ENCODE results near the gene BMPR1A. TPM values are rescaled to one million over a fixed set of nuclear protein-coding genes. Genes with fewer than 3 reads are reported as not detected.

BMPR1A gene
- total RNA-seq, 2 donors from 2014 or later: 53.9 to 58.1 TPM

GRCh38 chr10:86795353-86795752 lies 38.9 kb downstream of the BMPR1A start:
- WGBS: 23% methylated on average over 3 of the region's 3 CpGs
- no peak for DNase-seq (ENCODE audit: low spot score)
- Histone ChIP-seq H3K4me1 (replicated peaks) (no peaks in the 10 kb centered on the region), H3K9me3 (no peaks in the 10 kb centered on the region), H3K27ac (no peak overlapping the region), H3K36me3 (no peaks in the 10 kb centered on the region), H3K27me3 (replicated peaks; ENCODE audit: insufficient read depth) (no peaks in the 10 kb centered on the region), H3K4me3 (no peak overlapping the region)
- TF ChIP-seq POLR2A (IDR thresholded peaks at IDR 0.05) (no peak), POLR2AphosphoS5 (IDR thresholded peaks at IDR 0.05) (peak; percentile 13)
- intact Hi-C loops (cut with DNase I): loop anchor here (5.0 kb wide), 1 partner anchor 38 kb away; the partner anchor contains the start of gene BMPR1A

GRCh38 chr10:86798025-86798424 lies 41.6 kb downstream of the BMPR1A start:
- H3K4me1 ChIP-seq (replicated peaks): no peaks in the 10 kb centered on the region
- H3K9me3 ChIP-seq: no peaks in the 10 kb centered on the region
- intact Hi-C loops (cut with DNase I): loop anchor here (5.0 kb wide), 1 partner anchor 41 kb away; the partner anchor contains the start of gene BMPR1A
- no peak overlapping the region for H3K27ac ChIP-seq
- no peaks in the 10 kb centered on the region for H3K27me3 ChIP-seq (replicated peaks; ENCODE audit: insufficient read depth)
- DNase-seq (ENCODE audit: low spot score): no peak
- TF ChIP-seq POLR2AphosphoS5 (IDR thresholded peaks at IDR 0.05) (no peak), POLR2A (IDR thresholded peaks at IDR 0.05) (no peak), CTCF (IDR thresholded peaks at IDR 0.05) (no peak)
- H3K4me3 ChIP-seq: no peak overlapping the region
- H3K36me3 ChIP-seq: no peaks in the 10 kb centered on the region
- WGBS: 29% methylated on average over 1 of the region's 1 CpG

- intact Hi-C loops (cut with DNase I): loop anchor here (5.0 kb wide), 1 partner anchor 41 kb away; the partner anchor contains the start of gene BMPR1A
Measured at GRCh38 chr10:86798611-86799010, 42.2 kb downstream of the BMPR1A start.

GRCh38 chr10:86799188-86799845 lies 42.9 kb downstream of the BMPR1A start:
- no peak for DNase-seq (ENCODE audit: low spot score)
- TF ChIP-seq POLR2A (IDR thresholded peaks at IDR 0.05): no peak
- no peak for TF ChIP-seq POLR2AphosphoS5 (IDR thresholded peaks at IDR 0.05)
- no peak for TF ChIP-seq CTCF (IDR thresholded peaks at IDR 0.05)
- WGBS: 79% methylated on average over 8 of the region's 8 CpGs
- no peak overlapping the region for H3K27ac ChIP-seq
- no peaks in the 10 kb centered on the region for H3K4me1 ChIP-seq (replicated peaks)
- no peak overlapping the region for H3K4me3 ChIP-seq
- H3K27me3 ChIP-seq (replicated peaks; ENCODE audit: insufficient read depth): no peaks in the 10 kb centered on the region
- intact Hi-C loops (cut with DNase I): loop anchor here (5.0 kb wide), 1 partner anchor 42 kb away; the partner anchor contains the start of gene BMPR1A
- no peaks in the 10 kb centered on the region for H3K36me3 ChIP-seq
- no peaks in the 10 kb centered on the region for H3K9me3 ChIP-seq

More at GRCh38 chr10:86798611-86799010, 42.2 kb downstream of the BMPR1A start:
- no peak for DNase-seq (ENCODE audit: low spot score)
- Histone ChIP-seq H3K36me3 (no peaks in the 10 kb centered on the region), H3K4me3 (no peak overlapping the region), H3K4me1 (replicated peaks) (no peaks in the 10 kb centered on the region), H3K27ac (no peak overlapping the region), H3K27me3 (replicated peaks; ENCODE audit: insufficient read depth) (no peaks in the 10 kb centered on the region), H3K9me3 (no peaks in the 10 kb centered on the region)
- 14% methylated on average over 1 of the region's 1 CpG for WGBS
- peak; percentile 52 for TF ChIP-seq POLR2AphosphoS5 (IDR thresholded peaks at IDR 0.05)
- TF ChIP-seq CTCF (IDR thresholded peaks at IDR 0.05): no peak

GRCh38 chr10:86801995-86802394 lies 45.6 kb downstream of the BMPR1A start:
- WGBS: 91% methylated on average over 5 of the region's 5 CpGs
- no peaks in the 10 kb centered on the region for H3K36me3 ChIP-seq

More at GRCh38 chr10:86801995-86802394, 45.6 kb downstream of the BMPR1A start:
- no peaks in the 10 kb centered on the region for H3K9me3 ChIP-seq
- no peak for DNase-seq (ENCODE audit: low spot score)
- no peaks in the 10 kb centered on the region for H3K27me3 ChIP-seq (replicated peaks; ENCODE audit: insufficient read depth)
- no peak overlapping the region for H3K4me3 ChIP-seq
- no peaks in the 10 kb centered on the region for H3K4me1 ChIP-seq (replicated peaks)
- H3K27ac ChIP-seq: no peak overlapping the region
- TF ChIP-seq POLR2AphosphoS5 (IDR thresholded peaks at IDR 0.05) (no peak), CTCF (IDR thresholded peaks at IDR 0.05) (no peak), POLR2A (IDR thresholded peaks at IDR 0.05) (no peak)
- intact Hi-C loops (cut with DNase I): no loop called here
